Vagina (tissue), 2 donors: Measurements from ENCODE around the gene MYO3A.

ENCODE experiments used
- POLR2AphosphoS5 ChIP-seq, 2 donors: sonication (generic); formaldehyde crosslinking; IDR thresholded peaks; one replicate each; pipeline ENCODE4 v1.9.0; 2017; ENCODE audit warnings: antibody characterized with exemption in 2 of 2, mild to moderate bottlenecking in 2 of 2, low read depth in 1 of 2; ENCODE audit not compliant: insufficient read depth in 1 of 2
- TF ChIP-seq, protein P1 (sequence below), 3 experiments: fragments of 450-650 bp in 2 of 3; fragments of 200-600 bp in 1 of 3; sonication (generic) in 1 of 3; IDR thresholded peaks; one replicate each; pipeline ENCODE4 v1.5.1; 2017 to 2019; ENCODE audit warnings: antibody characterized with exemption in 3 of 3, mild to moderate bottlenecking in 2 of 3, moderate library complexity in 2 of 3

DNA sequence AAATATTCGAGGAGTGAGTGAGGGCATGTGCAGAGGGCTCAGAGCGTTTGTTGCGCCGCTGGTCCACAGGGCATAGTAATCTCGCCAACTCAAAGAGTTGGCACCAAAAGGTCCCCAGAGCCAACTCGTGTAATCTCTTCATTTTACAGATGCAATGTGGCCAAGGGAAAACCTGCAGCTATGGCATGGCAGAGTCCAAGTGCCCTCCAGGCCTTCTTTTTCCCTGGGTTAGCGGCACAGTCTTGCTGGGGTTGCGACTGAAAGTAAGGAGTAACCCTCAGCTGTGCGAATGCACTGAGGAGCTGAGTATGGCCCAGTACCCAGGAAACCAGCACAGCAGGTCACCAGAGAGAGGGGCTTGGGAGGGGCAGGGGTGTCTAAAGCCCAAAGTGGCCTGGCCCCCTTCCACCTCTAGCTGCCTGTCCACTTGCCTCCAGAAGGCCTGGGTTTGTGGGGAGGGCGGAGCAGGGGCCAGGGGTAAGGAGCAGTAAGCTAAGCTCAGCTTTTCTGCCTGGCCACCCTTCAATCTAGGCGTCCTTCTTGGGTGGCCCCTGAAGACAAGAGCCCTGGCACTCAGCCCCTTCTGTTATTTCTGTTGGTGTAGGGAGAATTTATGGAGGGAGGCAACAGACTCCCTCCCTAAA lies 279.2 kb downstream of the MYO3A start:
- TF ChIP-seq, protein P1, sequence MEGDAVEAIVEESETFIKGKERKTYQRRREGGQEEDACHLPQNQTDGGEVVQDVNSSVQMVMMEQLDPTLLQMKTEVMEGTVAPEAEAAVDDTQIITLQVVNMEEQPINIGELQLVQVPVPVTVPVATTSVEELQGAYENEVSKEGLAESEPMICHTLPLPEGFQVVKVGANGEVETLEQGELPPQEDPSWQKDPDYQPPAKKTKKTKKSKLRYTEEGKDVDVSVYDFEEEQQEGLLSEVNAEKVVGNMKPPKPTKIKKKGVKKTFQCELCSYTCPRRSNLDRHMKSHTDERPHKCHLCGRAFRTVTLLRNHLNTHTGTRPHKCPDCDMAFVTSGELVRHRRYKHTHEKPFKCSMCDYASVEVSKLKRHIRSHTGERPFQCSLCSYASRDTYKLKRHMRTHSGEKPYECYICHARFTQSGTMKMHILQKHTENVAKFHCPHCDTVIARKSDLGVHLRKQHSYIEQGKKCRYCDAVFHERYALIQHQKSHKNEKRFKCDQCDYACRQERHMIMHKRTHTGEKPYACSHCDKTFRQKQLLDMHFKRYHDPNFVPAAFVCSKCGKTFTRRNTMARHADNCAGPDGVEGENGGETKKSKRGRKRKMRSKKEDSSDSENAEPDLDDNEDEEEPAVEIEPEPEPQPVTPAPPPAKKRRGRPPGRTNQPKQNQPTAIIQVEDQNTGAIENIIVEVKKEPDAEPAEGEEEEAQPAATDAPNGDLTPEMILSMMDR (IDR thresholded peaks at IDR 0.05), result no peak
- no peak for TF ChIP-seq POLR2AphosphoS5 (IDR thresholded peaks at IDR 0.05; ENCODE audit: insufficient read depth in 1 of 2, low read depth in 1 of 2)
